Loucy (cell line): ENCODE results near the gene PPP1R13B.
"Not testable (repeated sequence)": the region's sequence is repeated elsewhere in the genome, so short reads cannot be mapped to it uniquely, and the experiment has no call there.

Experiments
- CTCF ChIP-seq: fragments of 200-600 bp; sonication (generic); conservative IDR thresholded peaks from 2 replicates; pipeline ENCODE4 v1.5.1; 2014; ENCODE audit warnings: mild to moderate bottlenecking, antibody characterized with exemption, low read length
- EZH2phosphoT487 ChIP-seq: fragments of 200-600 bp; IDR thresholded peaks from 2 replicates; pipeline ENCODE4 v1.6.1; 2018; ENCODE audit warnings: antibody characterized with exemption, mild to moderate bottlenecking, moderate library complexity, borderline replicate concordance

GRCh38 chr14:103889002-103889312 lies 41.6 kb upstream of the PPP1R13B start:
- not testable (repeated sequence) for TF ChIP-seq EZH2phosphoT487, CTCF
